Fibroblast of skin of back (primary cell): ENCODE results near the gene MBTD1.
A peak's percentile ranks its signal among the peaks of the same experiment; 100 is the strongest.

Experiments
- DNase-seq: peaks from one replicate; pipeline ENCODE4 v3.0.0-alpha.2; 2013

MBTD1 gene

GRCh38 chr17:51142597-51142996, 117.3 kb downstream of the MBTD1 start:
- no peak for DNase-seq

GRCh38 chr17:51135956-51136355, 123.9 kb downstream of the MBTD1 start:
- DNase-seq = no peak

GRCh38 chr17:51133365-51133764, 126.5 kb downstream of the MBTD1 start:
- DNase-seq = peak; percentile 22

- DNase-seq = peak; percentile 44
Observed at GRCh38 chr17:51132964-51133319, 126.9 kb downstream of the MBTD1 start.

- no peak for DNase-seq
Observed at GRCh38 chr17:51128076-51128475, 131.8 kb downstream of the MBTD1 start.
